IMR-90 (cell line): ENCODE measurements around the gene SCAMP1. TPM values are rescaled to one million over a fixed set of nuclear protein-coding genes. Genes with fewer than 3 reads are reported as not detected.

ENCODE experiments used
- ATAC-seq: fragments of 200-7000 bp; cut with Tn5 transposase; 2 replicates; pipeline ENCODE4 v1.9.1; 2020; ENCODE audit warnings: low read depth, mild to moderate bottlenecking, moderate library complexity
- BruUV-seq: library from RNA; stranded (reverse); fragments of 400-500 nt; replicated peaks from 2 replicates; lab custom pipeline; 2021; lab: Mats Ljungman, UMichigan
- CTCF ChIA-PET: fragments of 300-600 bp; formaldehyde crosslinking; extraction: SDS; loops from one replicate; lab custom pipeline; 2021; ENCODE audit warnings: antibody characterized with exemption; lab: Yijun Ruan, JAX
- POLR2A ChIA-PET: fragments of 300-600 bp; sonication (Branson Sonifier 250); formaldehyde crosslinking; loops from one replicate; lab custom pipeline; 2022; ENCODE audit warnings: antibody characterized with exemption; ENCODE audit not compliant: unreplicated experiment; lab: Charles Lee
- DNase-seq: peaks from one replicate; pipeline ENCODE4 v3.0.0; 2013
- H2AFZ ChIP-seq: replicated peaks from 2 replicates; pipeline ENCODE3; 2013; ENCODE audit warnings: low read length, mild to moderate bottlenecking; ENCODE audit not compliant: poor library complexity
- H2AK5ac ChIP-seq: 2 replicates; pipeline ENCODE4 v1.6.1; 2013; ENCODE audit warnings: low read depth, low read length, inconsistent platforms
- H2AK9ac ChIP-seq: replicated peaks from 2 replicates; pipeline ENCODE3; 2013; ENCODE audit warnings: mild to moderate bottlenecking, low read depth, low read length, moderate library complexity; ENCODE audit not compliant: poor library complexity
- H2BK120ac ChIP-seq: 2 replicates; pipeline ENCODE4 v1.6.1; 2013; ENCODE audit warnings: low read depth, low read length, inconsistent platforms
- H2BK15ac ChIP-seq: 3 replicates; pipeline ENCODE4 v1.6.1; 2013; ENCODE audit warnings: low read depth, low read length, inconsistent platforms
- H2BK20ac ChIP-seq: 2 replicates; pipeline ENCODE4 v1.6.1; 2013; ENCODE audit warnings: low read depth, mild to moderate bottlenecking, inconsistent platforms, low read length, moderate library complexity
- H2BK5ac ChIP-seq: 2 replicates; pipeline ENCODE4 v1.6.1; 2013; ENCODE audit warnings: mild to moderate bottlenecking, low read depth, low read length, inconsistent platforms; ENCODE audit not compliant: poor library complexity, severe bottlenecking
- H3K14ac ChIP-seq: replicated peaks from 2 replicates; pipeline ENCODE4 v1.6.1; 2013; ENCODE audit warnings: low read depth, low read length, inconsistent platforms
- H3K18ac ChIP-seq: 2 replicates; pipeline ENCODE4 v1.6.1; 2013; ENCODE audit warnings: low read depth, low read length, control low read depth
- H3K23ac ChIP-seq: 2 replicates; pipeline ENCODE4 v1.6.1; 2013; ENCODE audit warnings: low read depth, low read length, inconsistent platforms
- H3K27ac ChIP-seq: 2 replicates; pipeline ENCODE4 v1.5.1; 2013; ENCODE audit warnings: mild to moderate bottlenecking, control low read depth, low read length; ENCODE audit not compliant: insufficient read depth
- H3K27me3 ChIP-seq: 2 replicates; pipeline ENCODE4 v1.6.1; 2013; ENCODE audit warnings: low read length; ENCODE audit not compliant: control insufficient read depth, insufficient read depth
- H3K36me3 ChIP-seq: 2 replicates; pipeline ENCODE4 v1.6.1; 2013; ENCODE audit warnings: low read length, mixed read lengths; ENCODE audit not compliant: control insufficient read depth, insufficient read depth
- H3K4ac ChIP-seq: 2 replicates; pipeline ENCODE4 v1.6.1; 2013; ENCODE audit warnings: low read depth, low read length, inconsistent platforms
- H3K4me1 ChIP-seq: 2 replicates; pipeline ENCODE4 v1.6.1; 2013; ENCODE audit warnings: low read length, mixed read lengths; ENCODE audit not compliant: control insufficient read depth, insufficient read depth
- H3K4me2 ChIP-seq: 2 replicates; pipeline ENCODE4 v1.6.1; 2013; ENCODE audit warnings: low read depth, mild to moderate bottlenecking, control low read depth, low read length, moderate library complexity
- H3K4me3 ChIP-seq: 2 replicates; pipeline ENCODE4 v1.5.1; 2013; ENCODE audit warnings: low read depth, mild to moderate bottlenecking, control low read depth, low read length, moderate library complexity; ENCODE audit not compliant: insufficient read depth
- H3K56ac ChIP-seq: 2 replicates; pipeline ENCODE4 v1.6.1; 2013; ENCODE audit warnings: low read length, inconsistent platforms; ENCODE audit not compliant: insufficient read depth; ENCODE audit errors: extremely low read depth
- H3K79me1 ChIP-seq, 2 experiments: 2 replicates each; pipeline ENCODE4 v1.6.1; 2013; ENCODE audit warnings: low read length in 2 of 2, inconsistent platforms in 1 of 2, low read depth in 1 of 2
- H3K9ac ChIP-seq: 2 replicates; pipeline ENCODE4 v1.6.1; 2013; ENCODE audit warnings: low read depth, low read length, control low read depth
- H3K9me1 ChIP-seq: 2 replicates; pipeline ENCODE4 v1.6.1; 2013; ENCODE audit warnings: low read length, inconsistent platforms; ENCODE audit not compliant: insufficient read depth
- H3K9me3 ChIP-seq: 2 replicates; pipeline ENCODE4 v1.6.1; 2013; ENCODE audit warnings: low read length; ENCODE audit not compliant: control insufficient read depth, insufficient read depth
- H4K20me1 ChIP-seq: 2 replicates; pipeline ENCODE4 v1.6.1; 2013; ENCODE audit warnings: low read length, inconsistent platforms; ENCODE audit not compliant: insufficient read depth
- H4K5ac ChIP-seq: 2 replicates; pipeline ENCODE4 v1.6.1; 2013; ENCODE audit warnings: mild to moderate bottlenecking, low read depth, low read length, control low read depth
- H4K8ac ChIP-seq, 2 experiments: 2 replicates each; pipeline ENCODE4 v1.6.1; 2013; ENCODE audit warnings: low read depth in 2 of 2, low read length in 2 of 2, control low read depth in 1 of 2, inconsistent platforms in 1 of 2
- H4K91ac ChIP-seq: 2 replicates; pipeline ENCODE4 v1.6.1; 2013; ENCODE audit warnings: low read depth, low read length, inconsistent platforms; ENCODE audit not compliant: insufficient read depth
- BHLHE40 ChIP-seq: fragments of 150-350 bp; IDR thresholded peaks from 2 replicates; pipeline ENCODE4 v1.6.1; 2016; ENCODE audit warnings: mild to moderate bottlenecking, low read depth, low read length
- CEBPB ChIP-seq: IDR thresholded peaks from 2 replicates; pipeline ENCODE4 v1.6.1; 2012; ENCODE audit warnings: low read depth, low read length, improper control_type of control experiment
- CHD1 ChIP-seq: IDR thresholded peaks from 2 replicates; pipeline ENCODE4 v1.6.1; 2012; ENCODE audit warnings: low read depth, low read length, improper control_type of control experiment
- CTCF ChIP-seq: conservative IDR thresholded peaks from 2 replicates; pipeline ENCODE4 v1.5.1; 2012; ENCODE audit warnings: mild to moderate bottlenecking, low read depth, low read length, improper control_type of control experiment
- FOS ChIP-seq: fragments of 150-350 bp; IDR thresholded peaks from 2 replicates; pipeline ENCODE4 v1.6.1; 2016; ENCODE audit warnings: low read depth, low read length
- MAFK ChIP-seq: IDR thresholded peaks from 2 replicates; pipeline ENCODE4 v1.6.1; 2012; ENCODE audit warnings: low read depth, low read length, improper control_type of control experiment
- MAZ ChIP-seq: IDR thresholded peaks from 2 replicates; pipeline ENCODE4 v1.6.1; 2012; ENCODE audit warnings: low read depth, mild to moderate bottlenecking, low read length, improper control_type of control experiment, moderate library complexity, borderline replicate concordance
- MXI1 ChIP-seq: IDR thresholded peaks from 2 replicates; pipeline ENCODE4 v1.6.1; 2012; ENCODE audit warnings: low read depth, mild to moderate bottlenecking, low read length, moderate library complexity, borderline replicate concordance
- NFE2L2 ChIP-seq: fragments of 150-350 bp; IDR thresholded peaks from 2 replicates; pipeline ENCODE4 v1.6.1; 2016; ENCODE audit warnings: low read depth, mild to moderate bottlenecking, low read length
- POLR2A ChIP-seq: IDR thresholded peaks from 2 replicates; pipeline ENCODE4 v1.6.1; 2012; ENCODE audit warnings: mild to moderate bottlenecking, low read depth, low read length
- RAD21 ChIP-seq: IDR thresholded peaks from 2 replicates; pipeline ENCODE4 v1.6.1; 2012; ENCODE audit warnings: low read length, improper control_type of control experiment
- RCOR1 ChIP-seq: IDR thresholded peaks from 2 replicates; pipeline ENCODE4 v1.6.1; 2012; ENCODE audit warnings: mild to moderate bottlenecking, low read length, improper control_type of control experiment; ENCODE audit not compliant: insufficient replicate concordance
- RFX5 ChIP-seq: IDR thresholded peaks from 2 replicates; pipeline ENCODE4 v1.8.0; 2012; ENCODE audit warnings: low read depth, mild to moderate bottlenecking, low read length, moderate library complexity
- SMC3 ChIP-seq: fragments of 150-350 bp; IDR thresholded peaks from 2 replicates; pipeline ENCODE4 v1.6.1; 2016; ENCODE audit warnings: low read depth, mild to moderate bottlenecking, antibody characterized with exemption, low read length, moderate library complexity
- USF2 ChIP-seq: fragments of 150-350 bp; IDR thresholded peaks from 2 replicates; pipeline ENCODE4 v1.6.1; 2017; ENCODE audit warnings: mild to moderate bottlenecking, antibody characterized with exemption, low read length, low read depth
- WGBS, 2 experiments: methylation state at CpG; one replicate each; pipeline versions ENCODE4 v1.1.5 to v1.1.7; 2013; ENCODE audit warnings: missing lambda C conversion rate in 2 of 2; ENCODE audit not compliant: insufficient read length in 1 of 2; ENCODE audit errors: extremely low coverage in 2 of 2; 5-methylcytosine and 5-hydroxymethylcytosine counted together
- dilution Hi-C: fragments of 300-500 bp; cut with HindIII; formaldehyde crosslinking; loops from one replicate; pipeline ENCODE4 v1.14.3; 2018; ENCODE audit warnings: low sequenced_read_pairs; ENCODE audit not compliant: unreplicated experiment
- in situ Hi-C: fragments of 300-500 bp; cut with MboI; formaldehyde crosslinking; loops from 3 replicates; pipeline ENCODE4 v1.14.3; 2019; ENCODE audit warnings: low sequenced_read_pairs, inconsistent platforms, mixed read lengths
- intact Hi-C: fragments of 100-400 bp; cut with micrococcal nuclease; formaldehyde crosslinking; loops from 2 replicates; pipeline ENCODE4 v1.10.0; 2022
- polyA plus RNA-seq, 3 experiments: library from polyadenylated mRNA; depleted of rRNA; stranded (reverse); fragments of >200 nt; gene quantifications; 2 replicates each; pipeline ENCODE4 v1.2.3, GENCODE V29; 2012; ENCODE audit warnings: low replicate concordance in 1 of 3
- total RNA-seq: library from RNA; depleted of rRNA; stranded (reverse); fragments of >200 nt; gene quantifications from 2 replicates; pipeline ENCODE4 v1.2.3, GENCODE V29; 2012
- TF ChIP-seq, protein P1 (sequence below): fragments of 150-350 bp; IDR thresholded peaks from 2 replicates; pipeline ENCODE4 v1.6.1; 2016; ENCODE audit warnings: low read depth, mild to moderate bottlenecking, low read length, moderate library complexity, borderline replicate concordance

The SCAMP1 gene
- total and polyA plus RNA-seq, 2 of the 4 experiments (the other 2 are of a cell fraction) = 13.5 to 114 TPM

GRCh38 chr5:78353520-78353919, 6.9 kb upstream of the SCAMP1 start:
- DNase-seq = no peak
- intact Hi-C loops = no loop called here
- dilution Hi-C loops = no loop called here

More at GRCh38 chr5:78353520-78353919, 6.9 kb upstream of the SCAMP1 start:
- Histone ChIP-seq H4K8ac (no peak overlapping the region), H3K4me1 (no peaks in the 10 kb centered on the region), H3K27ac (no peak overlapping the region), H3K56ac (no peak overlapping the region), H3K79me1 (peaks cover 3 to 8% of the 10 kb centered on the region in 2 experiments; a peak in 3 of 4 replicates), H3K36me3 (0 out of 2 replicates have a peak, but pooled peaks cover 2% of the 10 kb centered on the region), H3K23ac (no peak overlapping the region), H2BK5ac (no peak overlapping the region), H2BK120ac (no peak overlapping the region), H3K9ac (no peak overlapping the region), H2AK9ac (no peak overlapping the region), H4K91ac (no peak overlapping the region), H3K27me3 (no peaks in the 10 kb centered on the region), H3K9me3 (no peaks in the 10 kb centered on the region), H3K14ac (no peak overlapping the region), H3K4me3 (no peak overlapping the region), H3K4me2 (no peak overlapping the region), H4K20me1 (no peaks in the 10 kb centered on the region), H2AFZ (no peak overlapping the region), H3K18ac (no peak overlapping the region), H3K4ac (no peak overlapping the region), H2BK15ac (no peak overlapping the region), H4K5ac (no peak overlapping the region), H2BK20ac (no peak overlapping the region), H2AK5ac (no peak overlapping the region), H3K9me1 (peaks cover 7% of the 10 kb centered on the region)
- TF ChIP-seq MAZ (no peak), USF2 (no peak), SMC3 (no peak), NFE2L2 (no peak), CHD1 (no peak), POLR2A (no peak), RCOR1 (no peak), BHLHE40 (no peak), RFX5 (no peak), RAD21 (no peak), MXI1 (no peak), MAFK (no peak), FOS (no peak), CTCF (no peak), CEBPB (no peak)
- TF ChIP-seq, protein P1, sequence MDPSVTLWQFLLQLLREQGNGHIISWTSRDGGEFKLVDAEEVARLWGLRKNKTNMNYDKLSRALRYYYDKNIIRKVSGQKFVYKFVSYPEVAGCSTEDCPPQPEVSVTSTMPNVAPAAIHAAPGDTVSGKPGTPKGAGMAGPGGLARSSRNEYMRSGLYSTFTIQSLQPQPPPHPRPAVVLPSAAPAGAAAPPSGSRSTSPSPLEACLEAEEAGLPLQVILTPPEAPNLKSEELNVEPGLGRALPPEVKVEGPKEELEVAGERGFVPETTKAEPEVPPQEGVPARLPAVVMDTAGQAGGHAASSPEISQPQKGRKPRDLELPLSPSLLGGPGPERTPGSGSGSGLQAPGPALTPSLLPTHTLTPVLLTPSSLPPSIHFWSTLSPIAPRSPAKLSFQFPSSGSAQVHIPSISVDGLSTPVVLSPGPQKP = no peak
- CTCF ChIA-PET = no interaction called here
- in situ Hi-C loops = no loop called here
- no TSS peak for BruUV-seq
- WGBS, 2 experiments = 64% methylated on average over 3 of the region's 4 CpGs; no CpG with 5 or more reads in 1 of the 2 experiments
- no peak for ATAC-seq
- POLR2A ChIA-PET = no interaction called here
